Measurements from ENCODE around the gene RNF149. TPM values are rescaled to one million over a fixed set of nuclear protein-coding genes. Genes with fewer than 3 reads are reported as not detected.
"Not testable (repeated sequence)": the region's sequence is repeated elsewhere in the genome, so short reads cannot be mapped to it uniquely, and the experiment has no call there.

RNF149 gene
- total RNA-seq, 1 experiment from 2014 or later, result 96.8 TPM

- peaks cover 1% of the 10 kb centered on the region; the same call in 1 of the 2 replicates for H3K36me3 ChIP-seq (ENCODE audit: control insufficient read depth, insufficient read depth, low read length)
- Mint-ChIP-seq H3K27ac (ENCODE audit: unreplicated experiment) (no peak overlapping the region), H3K9me3 (ENCODE audit: unreplicated experiment) (peaks cover 15% of the 10 kb centered on the region), H3K4me3 (ENCODE audit: unreplicated experiment) (no peak overlapping the region), H3K4me1 (ENCODE audit: low read depth, unreplicated experiment) (peaks cover 29% of the 10 kb centered on the region), H3K27me3 (ENCODE audit: insufficient read depth, unreplicated experiment) (no peaks in the 10 kb centered on the region), H3K36me3 (ENCODE audit: insufficient read depth, unreplicated experiment) (peaks cover 33% of the 10 kb centered on the region)
- no peak for TF ChIP-seq CTCF (IDR thresholded peaks at IDR 0.05; ENCODE audit: insufficient read depth in 1 of 2, low read depth in 1 of 2, low read length in 1 of 2, severe bottlenecking in 1 of 2, unreplicated experiment in 1 of 2)
- POLR2A ChIA-PET, result no interaction called here
- intact Hi-C loops (cut with micrococcal nuclease; ENCODE audit: unreplicated experiment), result no loop called here
- no TSS peak for BruUV-seq (replicated peaks)
- H3K4me1 ChIP-seq, result peaks cover 35% of the 10 kb centered on the region
- no peak for DNase-seq
- no peaks in the 10 kb centered on the region for H3K9me3 ChIP-seq
- H3K27me3 ChIP-seq (replicated peaks; ENCODE audit: control insufficient read depth, insufficient read depth, low read length), result no peaks in the 10 kb centered on the region
- CTCF ChIA-PET, result no interaction called here
- no peak overlapping the region for H3K4me3 ChIP-seq (ENCODE audit: low read depth, low read length)
Measured at GRCh38 chr2:101249826-101250225, 58.7 kb downstream of the RNF149 start.

GRCh38 chr2:101248756-101249155 lies 59.7 kb downstream of the RNF149 start:
- H3K36me3 ChIP-seq (ENCODE audit: control insufficient read depth, insufficient read depth, low read length); H3K4me3 Mint-ChIP-seq (ENCODE audit: unreplicated experiment); BruUV-seq (replicated peaks); H3K27ac Mint-ChIP-seq (ENCODE audit: unreplicated experiment); H3K27me3 Mint-ChIP-seq (ENCODE audit: insufficient read depth, unreplicated experiment); H3K27me3 ChIP-seq (replicated peaks; ENCODE audit: control insufficient read depth, insufficient read depth, low read length); H3K4me3 ChIP-seq (ENCODE audit: low read depth, low read length); CTCF ChIA-PET; DNase-seq; H3K9me3 ChIP-seq; intact Hi-C loops (cut with micrococcal nuclease; ENCODE audit: unreplicated experiment); POLR2A ChIA-PET: not testable (repeated sequence)
- peaks cover 32% of the 10 kb centered on the region for H3K4me1 Mint-ChIP-seq (ENCODE audit: low read depth, unreplicated experiment)
- peaks cover 37% of the 10 kb centered on the region for H3K36me3 Mint-ChIP-seq (ENCODE audit: insufficient read depth, unreplicated experiment)
- H3K4me1 ChIP-seq, result peaks cover 37% of the 10 kb centered on the region
- H3K9me3 Mint-ChIP-seq (ENCODE audit: unreplicated experiment), result peaks cover 15% of the 10 kb centered on the region

GRCh38 chr2:101245468-101245867 lies 63.0 kb downstream of the RNF149 start:
- Mint-ChIP-seq H3K36me3 (ENCODE audit: insufficient read depth, unreplicated experiment) (peaks cover 26% of the 10 kb centered on the region), H3K27ac (ENCODE audit: unreplicated experiment) (peak overlapping the region; percentile 72), H3K4me1 (ENCODE audit: low read depth, unreplicated experiment) (peaks cover 46% of the 10 kb centered on the region), H3K9me3 (ENCODE audit: unreplicated experiment) (peaks cover 15% of the 10 kb centered on the region)
- CTCF ChIA-PET, result interaction anchor here (0.6 kb wide), 1 partner anchor 213 kb away, joined by 5 read pairs; no protein-coding TSS in a partner anchor
- H3K4me3 Mint-ChIP-seq (ENCODE audit: unreplicated experiment); H3K27me3 ChIP-seq (replicated peaks; ENCODE audit: control insufficient read depth, insufficient read depth, low read length); H3K9me3 ChIP-seq; H3K4me3 ChIP-seq (ENCODE audit: low read depth, low read length); BruUV-seq (replicated peaks); intact Hi-C loops (cut with micrococcal nuclease; ENCODE audit: unreplicated experiment); H3K36me3 ChIP-seq (ENCODE audit: control insufficient read depth, insufficient read depth, low read length); H3K27me3 Mint-ChIP-seq (ENCODE audit: insufficient read depth, unreplicated experiment); POLR2A ChIA-PET; DNase-seq: not testable (repeated sequence)
- peaks cover 50% of the 10 kb centered on the region for H3K4me1 ChIP-seq

- CTCF ChIA-PET, result interaction anchor here (0.6 to 0.8 kb wide), 2 partner anchors 8 to 213 kb away, joined by 3 to 5 read pairs; partner anchors contain the start of gene CNOT11
- peak; percentile 65 to 86 for DNase-seq
- H3K4me3 ChIP-seq (ENCODE audit: low read depth, low read length); POLR2A ChIA-PET; H3K36me3 ChIP-seq (ENCODE audit: control insufficient read depth, insufficient read depth, low read length); H3K27me3 ChIP-seq (replicated peaks; ENCODE audit: control insufficient read depth, insufficient read depth, low read length); H3K27me3 Mint-ChIP-seq (ENCODE audit: insufficient read depth, unreplicated experiment); BruUV-seq (replicated peaks); H3K9me3 ChIP-seq: not testable (repeated sequence)
- peak overlapping the region; percentile 79 for H3K27ac Mint-ChIP-seq (ENCODE audit: unreplicated experiment)
- peaks cover 56% of the 10 kb centered on the region for H3K4me1 ChIP-seq
- H3K9me3 Mint-ChIP-seq (ENCODE audit: unreplicated experiment), result peaks cover 15% of the 10 kb centered on the region
- H3K4me3 Mint-ChIP-seq (ENCODE audit: unreplicated experiment), result peak overlapping the region; percentile 67
- peaks cover 26% of the 10 kb centered on the region for H3K36me3 Mint-ChIP-seq (ENCODE audit: insufficient read depth, unreplicated experiment)
- intact Hi-C loops (cut with micrococcal nuclease; ENCODE audit: unreplicated experiment), result loop anchor here (1.0 kb wide), 1 partner anchor 7 kb away; the partner anchor contains the start of gene CNOT11
- H3K4me1 Mint-ChIP-seq (ENCODE audit: low read depth, unreplicated experiment), result peaks cover 51% of the 10 kb centered on the region
Measured at GRCh38 chr2:101244899-101245298, 63.6 kb downstream of the RNF149 start.

- Mint-ChIP-seq H3K36me3 (ENCODE audit: insufficient read depth, unreplicated experiment) (peaks cover 23% of the 10 kb centered on the region), H3K4me1 (ENCODE audit: low read depth, unreplicated experiment) (peaks cover 55% of the 10 kb centered on the region), H3K9me3 (ENCODE audit: unreplicated experiment) (peaks cover 13% of the 10 kb centered on the region), H3K4me3 (ENCODE audit: unreplicated experiment) (peak overlapping the region; percentile 67), H3K27ac (ENCODE audit: unreplicated experiment) (peak overlapping the region; percentile 79)
- H3K27me3 Mint-ChIP-seq (ENCODE audit: insufficient read depth, unreplicated experiment); H3K4me3 ChIP-seq (ENCODE audit: low read depth, low read length); H3K36me3 ChIP-seq (ENCODE audit: control insufficient read depth, insufficient read depth, low read length); H3K27me3 ChIP-seq (replicated peaks; ENCODE audit: control insufficient read depth, insufficient read depth, low read length); H3K9me3 ChIP-seq; POLR2A ChIA-PET; BruUV-seq (replicated peaks): not testable (repeated sequence)
- peak; percentile 70 to 74 for DNase-seq
- CTCF ChIA-PET, result interaction anchor here (0.8 kb wide), 1 partner anchor 8 kb away, joined by 3 read pairs; the partner anchor contains the start of gene CNOT11
- peaks cover 58% of the 10 kb centered on the region for H3K4me1 ChIP-seq
- intact Hi-C loops (cut with micrococcal nuclease; ENCODE audit: unreplicated experiment), result loop anchor here (1.0 kb wide), 1 partner anchor 8 kb away; the partner anchor contains the start of gene CNOT11
Measured at GRCh38 chr2:101244373-101244772, 64.1 kb downstream of the RNF149 start.
